Adrenal gland (tissue), 12 donors: Measurements from ENCODE around the gene PITX2. TPM values are rescaled to one million over a fixed set of nuclear protein-coding genes. Genes with fewer than 3 reads are reported as not detected.

ENCODE experiments used
- DNase-seq, 7 donors: peaks; one replicate each; pipeline ENCODE4 v3.0.0-alpha.2; 2019 to 2020
- H3K27ac ChIP-seq, 5 donors: fragments of 200-600 bp; sonication (generic) in 4 of 5; 1 replicate in 3 of 5; 2 replicates in 2 of 5; pipeline versions ENCODE4 v1.5.1 to v1.8.0; 2016 to 2020; ENCODE audit warnings: mild to moderate bottlenecking in 1 of 5
- H3K27me3 ChIP-seq: fragments of 200-600 bp; 2 replicates; pipeline ENCODE4 v1.8.0; 2021
- H3K36me3 ChIP-seq, 2 donors: fragments of 200-600 bp; replicated peaks in 1 of 2; 1 replicate in 1 of 2; 2 replicates in 1 of 2; pipeline versions ENCODE4 v1.5.1 to v1.8.0; 2018 to 2022
- H3K4me1 ChIP-seq, 2 donors: fragments of 200-600 bp; replicated peaks in 1 of 2; 1 replicate in 1 of 2; 2 replicates in 1 of 2; pipeline versions ENCODE4 v1.5.1 to v1.8.0; 2018 to 2021
- H3K4me3 ChIP-seq, 4 donors: fragments of 200-600 bp; sonication (generic) in 3 of 4; one replicate each; pipeline ENCODE4 v1.5.1; 2016 to 2018
- H3K9me3 ChIP-seq, 3 donors: fragments of 200-600 bp; sonication (generic) in 1 of 3; replicated peaks in 1 of 3; 1 replicate in 2 of 3; 2 replicates in 1 of 3; pipeline versions ENCODE4 v1.5.1 to v1.8.0; 2016 to 2021
- CTCF ChIP-seq, 6 experiments: fragments of 450-650 bp in 4 of 6; fragments of 200-600 bp in 2 of 6; sonication (generic) in 1 of 6; IDR thresholded peaks; 1 replicate in 5 of 6; 2 replicates in 1 of 6; pipeline versions ENCODE4 v1.5.1 to v1.8.0; 2016 to 2021; ENCODE audit warnings: antibody characterized with exemption in 6 of 6, mild to moderate bottlenecking in 2 of 6, moderate library complexity in 1 of 6
- POLR2A ChIP-seq, 2 donors: fragments of 450-650 bp; IDR thresholded peaks; one replicate each; pipeline ENCODE4 v1.6.1; 2017; ENCODE audit warnings: antibody characterized with exemption in 2 of 2, mild to moderate bottlenecking in 2 of 2, moderate library complexity in 1 of 2
- WGBS, 4 donors: extraction: QIAGEN DNeasy Blood & Tissue Kit in 2 of 4; methylation state at CpG; one replicate each; pipeline versions ENCODE4 v1.1.5 to v1.1.7; 2013 to 2017; 5-methylcytosine and 5-hydroxymethylcytosine counted together
- intact Hi-C, 2 donors: fragments of 100-400 bp; cut with DNase I; formaldehyde crosslinking; loops; one replicate each; pipeline versions ENCODE4 v1.14.1 to v1.15.0; 2022 to 2023
- polyA plus RNA-seq, 3 donors: library from polyadenylated mRNA; stranded (reverse); fragments of 200-250 nt in 2 of 3; fragments of 350-450 nt in 1 of 3; fragmentation: Illumina TruSeq in 1 of 3; extraction: RNeasy Lipid Tissue Mini Kit (QIAGEN cat#74804) in 1 of 3; gene quantifications; one replicate each; pipeline ENCODE4 v1.2.3, GENCODE V29; 2013 to 2014
- total RNA-seq, 9 donors: library from RNA; depleted of rRNA in 4 of 9; stranded (reverse); fragments of >200 nt in 4 of 9; fragments of 120-200 nt in 1 of 9; fragmentation: NEBNext Ultra II Directional in 1 of 9; extraction: Animal tissue kit (Norgen Biotek cat#: 25700) in 1 of 9; gene quantifications; one replicate each; pipeline versions ENCODE4 v1.1.0 to v1.2.4, GENCODE V29; 2013 to 2023
- donor health status: healthy with polysubstance abuse.
- donor health status: Bipolar disorder and iron deficiency.
- donor health status: DM: yes; HTN: yes; CAD: no.
- donor health status: DM: no; HTN: no; CAD: no.
- donor health status: DM: no; HTN: no; CAD: no.
- donor health status: DM: yes; HTN: yes; CAD: no.

PITX2 gene
- total and polyA plus RNA-seq, 12 donors: 0.22 TPM; not detected in 11

GRCh38 chr4:110660755-110661154, 37.9 kb upstream of the PITX2 start:
- Histone ChIP-seq H3K4me3 (no peak overlapping the region), H3K27me3 (no peaks in the 10 kb centered on the region), H3K27ac (no peak overlapping the region), H3K4me1 (no peaks in the 10 kb centered on the region), H3K9me3 (no peaks in the 10 kb centered on the region), H3K36me3 (no peaks in the 10 kb centered on the region)
- DNase-seq: no peak
- TF ChIP-seq CTCF (IDR thresholded peaks at IDR 0.05): no peak
- no peak for TF ChIP-seq POLR2A (IDR thresholded peaks at IDR 0.05)
- WGBS, 4 donors: 72 to 79% (median 75%) methylated on average over 2 of the region's 2 CpGs
- intact Hi-C loops: no loop called here

GRCh38 chr4:110654254-110654635, 31.4 kb upstream of the PITX2 start:
- intact Hi-C loops: no loop called here
- H3K4me3 ChIP-seq: no peak overlapping the region
- no peaks in the 10 kb centered on the region for H3K36me3 ChIP-seq
- H3K27me3 ChIP-seq: no peaks in the 10 kb centered on the region
- no peaks in the 10 kb centered on the region for H3K4me1 ChIP-seq
- DNase-seq: no peak
- H3K27ac ChIP-seq: no peak overlapping the region
- H3K9me3 ChIP-seq: no peaks in the 10 kb centered on the region
- TF ChIP-seq CTCF (IDR thresholded peaks at IDR 0.05) (no peak), POLR2A (IDR thresholded peaks at IDR 0.05) (no peak)

GRCh38 chr4:110653321-110654253, 30.7 kb upstream of the PITX2 start:
- WGBS, 4 donors: 65 to 72% (median 67%) methylated on average over 6 of the region's 6 CpGs
- intact Hi-C loops: no loop called here
- no peaks in the 10 kb centered on the region for H3K36me3 ChIP-seq
- no peak overlapping the region for H3K4me3 ChIP-seq
- TF ChIP-seq CTCF (IDR thresholded peaks at IDR 0.05) (no peak), POLR2A (IDR thresholded peaks at IDR 0.05) (no peak)
- H3K4me1 ChIP-seq: no peaks in the 10 kb centered on the region
- H3K9me3 ChIP-seq: no peaks in the 10 kb centered on the region
- H3K27ac ChIP-seq: no peak overlapping the region
- H3K27me3 ChIP-seq: no peaks in the 10 kb centered on the region
- DNase-seq: no peak

- DNase-seq: no peak
- TF ChIP-seq POLR2A (IDR thresholded peaks at IDR 0.05) (no peak), CTCF (IDR thresholded peaks at IDR 0.05) (no peak)
These were observed 21.1 kb upstream of the PITX2 start for GRCh38 chr4:110644008-110644407.

More at GRCh38 chr4:110644008-110644407, 21.1 kb upstream of the PITX2 start:
- 36 to 75% (median 57%) methylated on average over 1 of the region's 1 CpG for WGBS, 4 donors
- Histone ChIP-seq H3K4me3 (no peak overlapping the region), H3K4me1 (no peaks in the 10 kb centered on the region), H3K36me3 (no peaks in the 10 kb centered on the region), H3K9me3 (no peaks in the 10 kb centered on the region), H3K27me3 (peaks cover 46% of the 10 kb centered on the region), H3K27ac (no peak overlapping the region)
- intact Hi-C loops: no loop called here
